Measurements from ENCODE around the gene LRRC74A. TPM values are rescaled to one million over a fixed set of nuclear protein-coding genes. Genes with fewer than 3 reads are reported as not detected.
A peak's percentile ranks its signal among the peaks of the same experiment; 100 is the strongest.

The LRRC74A gene
- total RNA-seq (2011; cell fraction: chromatin; rRNA removed; ENCODE audit: low replicate concordance): not detected in 2 replicates
- total RNA-seq (2011; cell fraction: nucleolus; rRNA removed): not detected in 2 replicates
- total RNA-seq (2011; cell fraction: nucleoplasm; rRNA removed): not detected in 2 replicates
- total RNA-seq (2014; rRNA removed) (not detected in 2 replicates), total RNA-seq (2014; rRNA removed; fragmentation: Illumina TruSeq; extraction: Trizol) (not detected in 2 replicates), total RNA-seq (2015; rRNA removed; fragmentation: Illumina TruSeq; extraction: Trizol) (not detected in 2 replicates), total RNA-seq (2021) (not detected in 2 replicates), polyA plus RNA-seq (2011; rRNA removed) (not detected in 2 replicates), polyA plus RNA-seq (2014; fragmentation: Illumina TruSeq; extraction: Trizol) (not detected in 2 replicates), polyA plus RNA-seq (2014; fragmentation: Nextera tagmentation; extraction: Ambion mirVana) (not detected), polyA plus RNA-seq (2014; rRNA removed) (not detected in 2 replicates), polyA minus RNA-seq (2011; rRNA and poly(A)+ RNA removed) (not detected in 2 replicates), Bru-seq, nascent RNA (not detected), BruChase-seq, experiment 1, labeled RNA remaining after a 2-hour chase (not detected), BruChase-seq, experiment 2, labeled RNA remaining after a 6-hour chase (percentile 2 among the genes with signal in this experiment)
- polyA plus RNA-seq (2011; cell fraction: cytosol; rRNA removed): not detected in 2 replicates
- not detected in 2 replicates for polyA plus RNA-seq (2011; cell fraction: nucleus; rRNA removed)
- not detected in 2 replicates for polyA plus RNA-seq (2012)
- polyA minus RNA-seq (2011; cell fraction: cytosol; rRNA and poly(A)+ RNA removed): not detected in 2 replicates
- not detected in 2 replicates for polyA minus RNA-seq (2011; cell fraction: nucleus; rRNA and poly(A)+ RNA removed)
- long read RNA-seq, experiment 1: 0 reads
- long read RNA-seq, experiment 2: 0 reads
- long read RNA-seq, experiment 3: 0 reads

DNA sequence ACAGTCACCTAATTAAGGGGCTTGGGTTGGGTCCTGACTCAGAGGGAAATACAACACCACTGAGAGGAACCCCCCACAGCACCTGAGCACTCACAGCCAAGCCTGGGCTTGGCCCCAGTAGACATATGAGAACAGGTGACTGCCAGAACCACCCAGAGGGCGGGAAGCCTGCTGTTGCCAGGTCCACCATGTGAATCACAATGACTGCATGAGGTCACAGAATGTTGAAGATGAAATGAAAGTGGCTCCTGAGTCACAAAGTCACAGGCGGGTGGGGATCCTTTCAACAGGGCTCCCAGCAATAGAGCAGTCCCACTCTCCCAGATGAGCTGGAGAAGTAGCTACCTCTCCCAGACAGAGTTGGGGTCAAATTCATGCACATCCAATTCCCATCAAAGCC, at the start of gene LRRC74A:
Gene LRRC74A (plus strand): TSS at position 287 of the 400 bp plus-strand sequence. CDS start 290 bp downstream, outside the sequence.
- H3K4me3 ChIP-seq: no peak within 1 kb of the TSS
- ATAC-seq (no peak), DNase-seq (ENCODE audit: extremely low read depth in 1 of 4, low spot score in 3 of 4) (no peak), FAIRE-seq (no peak)
- H3K27ac ChIP-seq (ENCODE audit: extremely low read depth, low read depth, low read length): no peak within 1 kb of the TSS
- H3K9ac ChIP-seq (ENCODE audit: insufficient read depth in 1 of 2, low read depth in 2 of 2, low read length in 2 of 2): no peak within 1 kb of the TSS
- peaks cover 13 to 47% of the 10 kb centered on the region in 2 experiments; a peak in 4 of 5 replicates for H3K27me3 ChIP-seq (ENCODE audit: control insufficient read depth in 2 of 2, insufficient read depth in 2 of 2, low read length in 2 of 2)
- POLR2A ChIA-PET: interaction anchor here (0.6 to 1.0 kb wide), 2 partner anchors 8 to 1144 kb away, joined by 3 read pairs; no protein-coding TSS in a partner anchor
- WGBS (ENCODE audit: insufficient coverage, low coverage, missing lambda C conversion rate): 0% methylated on average over 2 of the region's 2 CpGs
- no peaks in the 10 kb centered on the region for H3K79me2 ChIP-seq (ENCODE audit: control insufficient read depth, insufficient read depth, low read length)
- no TSS peak for BruUV-seq (replicated peaks)
- in situ Hi-C loops (cut with MboI) (no loop called here), intact Hi-C loops (cut with micrococcal nuclease) (no loop called here)
- CTCF ChIA-PET (ENCODE audit: low intra/inter-chr PET ratio): no interaction called here
- no peaks in the 10 kb centered on the region for H3K9me1 ChIP-seq (ENCODE audit: control insufficient read depth, insufficient read depth, low read length)
- TF ChIP-seq E2F6 (IDR thresholded peaks at IDR 0.05; ENCODE audit: borderline replicate concordance in 1 of 2, extremely low read depth in 1 of 2, insufficient read depth in 1 of 2, insufficient read length in 1 of 2, low read depth in 1 of 2, low read length in 1 of 2, poor library complexity in 1 of 2, severe bottlenecking in 1 of 2) (peak in 1 of 2 experiments; percentile 33), CREB1 (IDR thresholded peaks at IDR 0.05) (no peak), CREB1 (CRISPR knock-in tag; IDR thresholded peaks at IDR 0.05) (no peak), ZNF184 (CRISPR knock-in tag; IDR thresholded peaks at IDR 0.05) (no peak)
- no peaks in the 10 kb centered on the region for H3K4me1 ChIP-seq (replicated peaks in 1 of 2; ENCODE audit: control insufficient read depth in 2 of 2, insufficient read depth in 2 of 2, low read length in 2 of 2)
- H4K20me1 ChIP-seq (replicated peaks; ENCODE audit: control insufficient read depth, insufficient read depth, low read length): no peaks in the 10 kb centered on the region
- no peak within 1 kb of the TSS for H2AFZ ChIP-seq (ENCODE audit: low read depth, low read length)
- H3K4me2 ChIP-seq (ENCODE audit: insufficient read depth, low read length): no peak within 1 kb of the TSS
- H3K36me3 ChIP-seq (ENCODE audit: control insufficient read depth, insufficient read depth, low read length): no peaks in the 10 kb centered on the region
- H3K9me3 ChIP-seq (replicated peaks; ENCODE audit: control insufficient read depth, insufficient read depth, low read depth, low read length): no peaks in the 10 kb centered on the region

Measured in K562 (cell line).